HG03025 (cell line): Measurements from ENCODE around the gene INHBC.
A peak's percentile ranks its signal among the peaks of the same experiment; 100 is the strongest.
"Not testable (repeated sequence)": the region's sequence is repeated elsewhere in the genome, so short reads cannot be mapped to it uniquely, and the experiment has no call there.

ENCODE experiments used
- ATAC-seq: cut with Tn5 transposase; IDR thresholded peaks from one replicate; pipeline ENCODE4 v1.9.1; 2021; ENCODE audit warnings: mild to moderate bottlenecking, moderate library complexity; ENCODE audit not compliant: unreplicated experiment, low FRiP score

The INHBC gene

DNA sequence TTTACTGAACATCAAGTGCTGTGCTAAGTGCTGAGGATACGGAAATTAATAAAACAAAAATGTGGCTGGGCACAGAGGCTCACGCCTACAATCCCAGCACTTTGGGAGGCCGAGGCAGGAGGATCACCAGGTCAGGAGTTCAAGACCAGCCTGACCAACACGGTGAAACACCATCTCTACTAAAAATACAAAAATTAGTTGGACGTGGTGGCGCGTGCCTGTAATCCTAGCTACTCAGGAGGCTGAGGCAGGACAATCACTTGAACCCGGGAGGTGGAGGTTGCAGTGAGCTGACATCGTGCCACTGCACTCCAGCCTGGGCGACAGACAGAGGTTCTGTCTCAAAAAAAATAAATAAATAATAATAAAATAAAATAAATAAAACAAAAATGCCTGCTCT, 7.6 kb upstream of the INHBC start:
- not testable (repeated sequence) for ATAC-seq

DNA sequence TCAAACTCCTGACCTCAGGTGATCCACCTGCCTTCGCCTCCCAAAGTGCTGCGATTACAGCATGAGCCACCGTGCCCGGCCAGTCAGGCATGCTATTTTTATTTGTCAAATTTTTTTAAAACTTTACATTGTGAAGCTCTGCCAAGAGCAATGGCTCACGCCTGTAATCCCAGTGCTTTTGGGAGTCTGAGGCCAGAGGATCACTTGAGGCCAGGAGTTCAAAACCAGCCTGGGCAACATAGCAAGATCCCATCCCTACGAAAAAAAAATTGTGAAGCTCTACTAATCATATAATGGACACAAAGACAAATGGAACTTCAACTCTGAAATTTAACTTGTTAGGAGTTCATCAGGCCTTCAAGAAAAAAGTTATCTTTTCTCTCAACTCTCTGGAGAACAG, 5.6 kb upstream of the INHBC start:
- ATAC-seq = no peak

DNA sequence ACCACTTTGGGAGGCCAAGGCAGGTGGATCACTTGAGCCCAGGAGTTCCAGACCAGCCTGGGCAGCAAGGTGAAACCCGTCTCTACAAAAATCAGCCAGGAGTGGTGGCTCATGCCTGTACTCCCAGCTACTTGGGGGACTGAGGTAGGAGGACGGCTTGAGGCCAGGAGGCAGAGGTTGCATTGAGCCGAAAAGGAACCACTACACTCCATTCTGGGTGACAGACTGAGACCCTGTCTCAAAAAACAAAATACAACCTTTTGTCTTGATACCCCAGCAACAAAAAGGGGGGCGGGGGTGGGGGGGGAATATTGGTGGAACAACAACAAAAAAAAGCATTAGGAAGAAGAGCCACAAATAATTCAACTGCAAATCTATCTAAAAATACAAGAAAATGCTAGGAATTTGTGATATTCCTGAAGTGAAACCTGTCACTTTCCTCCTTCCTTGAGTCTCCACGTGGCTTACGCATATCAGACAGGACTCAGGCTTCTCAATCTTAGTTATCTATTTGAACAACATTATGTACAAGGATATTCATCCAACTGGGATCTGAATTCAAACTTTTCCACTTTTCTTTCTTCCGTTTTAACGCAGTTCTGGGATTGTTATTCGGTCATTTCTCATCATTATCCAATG, 5.0 kb upstream of the INHBC start:
- no peak for ATAC-seq

DNA sequence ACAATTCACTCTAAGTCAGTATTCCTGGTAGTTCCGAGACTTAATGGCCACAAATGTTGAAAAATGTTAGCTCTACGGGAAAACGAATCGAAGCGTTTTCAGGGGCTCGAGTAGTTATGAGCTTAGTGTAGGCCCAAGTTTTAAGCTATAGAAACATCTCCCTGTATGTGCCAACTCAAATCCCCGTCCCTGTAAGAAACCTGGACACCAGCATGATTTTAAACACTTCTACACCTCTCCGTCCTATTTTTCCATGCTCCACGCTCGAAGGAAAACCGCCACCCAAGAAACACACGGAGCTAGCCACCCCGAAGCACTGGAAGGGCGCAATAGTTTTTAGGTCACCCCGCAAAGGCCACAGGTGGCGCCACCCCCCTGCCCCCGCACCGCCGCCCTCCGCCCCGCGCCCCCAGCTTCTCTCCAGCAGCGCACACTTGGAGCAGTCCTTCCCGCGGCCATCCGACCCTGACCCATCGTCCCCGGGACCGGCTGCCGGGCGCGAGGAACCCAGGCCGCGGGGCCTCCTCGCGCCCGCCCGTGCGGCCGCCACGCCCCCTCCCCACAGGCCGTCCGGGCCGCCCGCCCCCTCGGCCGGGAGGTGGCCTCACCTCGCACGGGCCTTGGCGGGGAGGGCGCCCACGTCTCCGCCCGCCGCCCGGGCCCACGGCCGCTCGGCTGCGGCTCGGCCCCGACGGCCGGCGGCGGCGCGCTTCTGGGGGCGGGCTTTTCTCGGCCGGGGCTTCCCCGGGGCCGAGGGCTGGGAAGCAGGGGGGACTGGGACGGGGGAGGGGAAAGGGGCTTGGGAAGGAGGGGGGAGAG, 4.3 kb upstream of the INHBC start:
- ATAC-seq = peak; percentile 53

DNA sequence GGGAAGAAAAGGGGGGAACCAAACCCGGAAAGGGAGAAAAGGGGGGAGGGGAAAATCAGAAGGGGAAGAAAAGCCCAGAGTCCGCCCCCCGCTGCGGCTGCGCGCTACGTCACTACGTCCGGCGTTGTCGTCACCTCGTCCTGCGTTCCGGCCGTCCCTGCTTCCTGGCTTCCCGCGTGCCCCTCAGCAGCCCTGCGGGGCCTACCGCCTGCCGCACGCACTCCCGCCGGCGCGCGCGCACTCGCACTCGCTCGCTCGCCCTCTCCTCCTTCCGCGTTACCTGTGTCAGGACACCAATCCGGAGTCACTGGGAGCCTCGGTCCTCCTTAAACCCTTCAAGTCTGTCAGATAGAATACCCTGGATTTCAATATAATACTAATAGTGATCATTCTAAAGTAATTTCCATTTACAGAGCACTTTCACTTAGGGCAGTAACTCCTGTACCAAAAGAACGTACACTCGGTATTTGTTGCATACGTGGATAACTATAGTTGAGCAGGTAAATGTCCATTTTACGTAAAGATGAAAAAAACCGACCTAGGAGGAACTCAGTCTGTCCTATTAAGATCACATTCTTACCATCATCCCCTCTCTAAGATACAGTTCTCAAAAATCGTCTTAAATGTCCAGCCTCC, 3.5 kb upstream of the INHBC start, which contains the start of gene R3HDM2:
Gene R3HDM2, minus strand, starts transcription at position 113 of the 636 bp plus-strand sequence. CDS start 120,615 bp downstream, outside the sequence.
- ATAC-seq = peak; percentile 85

- no peak for ATAC-seq
These were observed 2.9 kb upstream of the INHBC start for GRCh38 chr12:57431654-57432188.

DNA sequence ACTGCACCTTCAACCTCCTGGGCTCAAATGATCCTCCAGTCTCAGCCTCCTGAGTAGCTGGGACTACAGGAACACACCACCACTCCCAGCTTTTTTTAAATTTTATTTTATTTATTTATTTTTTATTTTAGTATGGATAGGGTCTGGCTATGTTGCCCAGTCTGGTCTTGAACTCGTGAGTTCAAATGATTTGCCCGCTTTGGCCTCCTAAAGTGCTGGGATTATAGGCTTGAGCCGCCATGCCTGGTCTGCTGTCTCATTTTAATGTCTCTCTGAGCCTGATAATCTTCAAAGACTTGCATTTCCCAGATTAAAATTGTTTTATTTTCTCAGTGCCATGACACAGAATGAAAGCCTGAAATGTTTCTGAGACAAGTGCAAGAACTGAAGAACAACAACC, 1.2 kb upstream of the INHBC start:
- no peak for ATAC-seq

DNA sequence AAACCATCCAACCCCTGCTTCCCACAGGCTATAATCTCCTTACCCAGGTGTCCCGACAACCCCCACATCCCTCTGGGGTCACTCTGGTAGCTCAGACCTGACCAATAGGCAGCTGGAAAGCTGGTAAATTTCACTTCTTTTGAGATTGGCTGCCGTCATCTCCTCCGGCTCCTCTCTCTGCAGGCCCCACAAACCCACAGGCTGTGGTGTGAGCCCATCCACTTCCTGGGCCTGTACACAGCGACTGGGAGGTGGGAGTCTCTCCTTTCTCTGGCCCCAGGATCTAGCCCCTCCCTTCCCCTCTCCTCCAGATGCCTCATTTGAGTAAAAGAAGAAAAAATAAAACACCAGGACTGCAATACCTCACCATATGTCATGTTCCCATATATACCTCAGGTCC, 709 bp downstream of the INHBC start:
- ATAC-seq = no peak

- ATAC-seq = no peak
These were observed 3.8 kb downstream of the INHBC start for GRCh38 chr12:57438400-57438799.

DNA sequence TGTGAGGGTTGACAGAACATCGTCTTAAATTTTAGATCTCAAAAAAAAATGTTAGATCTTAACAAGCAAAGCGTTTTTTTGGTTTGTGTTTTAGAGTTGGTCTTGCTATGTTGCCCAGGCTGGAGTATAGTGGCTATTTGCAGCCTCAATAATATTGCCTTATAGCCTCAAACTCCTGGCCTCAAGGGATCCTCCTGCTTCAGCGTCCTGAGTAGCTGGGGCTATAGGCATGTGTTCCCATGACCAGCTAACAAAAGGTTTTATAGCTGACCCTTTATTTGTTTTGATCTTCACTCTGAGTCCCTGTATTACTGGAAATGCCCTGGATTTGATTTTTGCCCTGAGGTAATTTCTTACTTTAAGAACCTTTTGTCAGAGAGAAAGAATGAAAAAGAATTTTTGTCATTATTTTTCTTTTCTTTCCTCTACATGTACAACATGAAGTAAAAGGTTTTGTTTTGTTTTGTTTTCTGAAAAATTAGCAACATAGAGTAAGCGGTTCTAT, 5.2 kb downstream of the INHBC start:
- no peak for ATAC-seq

DNA sequence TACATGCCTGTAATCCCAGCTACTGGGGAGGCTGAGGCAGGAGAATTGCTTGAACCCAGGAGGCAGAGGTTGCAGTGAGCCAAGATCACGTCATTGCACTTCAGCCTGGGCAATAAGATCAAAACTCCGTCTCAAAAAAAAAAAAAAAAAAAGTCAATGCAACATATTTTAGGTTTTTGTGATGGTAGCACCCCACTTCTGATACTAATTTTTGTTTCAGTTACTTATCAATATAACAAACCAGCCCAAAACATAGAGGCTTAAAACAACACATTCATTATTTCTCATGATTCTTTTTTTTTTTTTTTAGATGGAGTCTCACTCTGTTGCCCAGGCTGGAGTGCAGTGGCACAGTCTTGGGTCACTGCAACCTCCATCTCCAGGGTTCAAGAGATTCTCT, 6.8 kb downstream of the INHBC start:
- not testable (repeated sequence) for ATAC-seq

DNA sequence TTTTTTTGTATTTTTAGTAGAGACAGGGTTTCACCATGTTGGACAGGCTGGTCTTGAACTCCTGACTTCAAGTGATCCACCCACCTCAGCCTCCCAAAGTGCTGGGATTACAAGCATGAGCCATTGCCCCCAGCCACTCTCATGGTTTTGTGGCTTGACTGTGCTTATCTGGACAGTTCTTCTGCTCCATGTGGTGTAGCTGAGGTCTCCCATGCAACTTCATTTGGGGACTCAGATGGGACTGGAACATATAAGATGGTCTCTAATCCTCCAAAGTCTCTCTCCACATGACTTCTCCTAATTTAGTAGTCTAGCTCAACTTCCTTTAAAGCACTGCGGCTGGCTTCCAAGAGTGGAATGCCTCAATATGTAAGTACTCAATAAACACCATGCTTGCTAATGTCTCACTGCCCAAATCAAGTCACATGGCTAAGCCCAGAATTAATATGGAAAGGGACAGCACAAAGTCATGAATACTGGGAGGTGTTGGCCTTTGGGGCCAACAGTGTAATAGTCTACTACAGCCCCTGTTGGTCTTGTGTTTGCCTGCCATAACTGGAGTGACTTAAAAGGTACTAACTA, 7.4 kb downstream of the INHBC start:
- ATAC-seq = no peak

DNA sequence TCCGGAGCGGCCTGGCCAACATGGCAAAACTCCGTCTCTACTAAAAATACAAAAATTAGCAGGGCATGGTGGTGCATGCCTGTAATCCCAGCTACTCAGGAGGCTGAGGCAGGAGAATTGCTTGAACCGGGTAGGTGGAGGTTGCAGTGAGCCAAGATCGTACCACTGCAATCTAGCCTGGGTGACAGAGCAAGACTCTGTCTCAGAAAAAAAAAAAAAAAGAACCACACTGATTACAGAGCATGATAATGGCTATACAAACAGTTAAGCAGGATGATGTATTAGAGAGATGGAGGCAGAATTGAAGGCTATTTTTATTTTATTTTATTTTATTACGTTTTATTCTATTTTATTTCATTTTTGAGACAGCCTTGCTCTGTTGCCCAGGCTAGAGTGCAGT, 9.8 kb downstream of the INHBC start:
- not testable (repeated sequence) for ATAC-seq

DNA sequence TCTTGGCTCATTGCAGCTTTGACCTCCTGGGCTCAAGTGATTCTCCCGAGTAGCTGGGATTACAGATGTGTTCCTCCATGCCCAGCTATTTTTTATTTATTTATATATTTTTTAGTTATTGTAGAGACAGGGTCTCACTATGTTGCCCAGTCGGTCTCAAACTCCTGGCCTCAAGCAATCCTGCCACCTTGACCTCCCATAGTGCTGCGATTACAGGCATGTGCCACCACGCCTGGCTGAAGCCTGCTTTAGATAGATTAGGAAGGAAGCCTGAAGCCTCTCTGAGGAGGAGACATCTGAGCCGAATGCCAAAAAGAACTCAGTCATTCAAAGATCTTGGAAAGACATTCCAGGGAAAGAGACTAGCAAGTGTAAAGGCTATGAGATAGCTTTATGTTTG, 10.2 kb downstream of the INHBC start:
- no peak for ATAC-seq

DNA sequence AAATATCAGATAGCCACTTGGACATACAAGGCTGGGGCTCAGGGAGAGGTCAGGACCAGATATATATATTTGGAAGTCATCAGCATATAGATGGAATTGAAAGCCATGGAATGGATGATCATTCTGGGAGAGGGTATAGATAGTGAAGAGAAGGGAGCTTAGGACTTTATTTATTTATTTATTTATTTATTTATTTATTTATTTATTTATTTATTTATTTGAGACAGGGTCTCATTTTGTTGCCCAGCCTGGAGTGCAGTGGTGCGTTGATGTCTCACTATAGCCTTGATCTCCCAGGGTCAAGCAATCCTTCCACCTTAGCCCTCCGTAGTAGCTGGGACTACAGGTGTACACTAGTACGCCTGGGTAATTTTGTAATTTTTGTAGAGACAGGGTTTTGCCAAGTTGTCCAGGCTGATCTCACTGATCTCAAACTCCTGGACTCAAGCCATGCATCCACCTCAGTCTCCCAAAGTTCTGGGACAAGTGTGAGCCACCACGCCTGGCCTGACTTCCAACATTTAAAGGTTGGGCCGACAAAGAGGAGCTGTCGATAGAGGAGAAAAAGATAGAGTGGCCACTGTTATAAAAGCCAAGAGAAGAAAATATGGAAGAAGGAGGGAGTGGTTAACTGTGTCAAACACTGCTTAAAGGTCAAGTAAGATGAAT, 11.8 kb downstream of the INHBC start:
- no peak for ATAC-seq

DNA sequence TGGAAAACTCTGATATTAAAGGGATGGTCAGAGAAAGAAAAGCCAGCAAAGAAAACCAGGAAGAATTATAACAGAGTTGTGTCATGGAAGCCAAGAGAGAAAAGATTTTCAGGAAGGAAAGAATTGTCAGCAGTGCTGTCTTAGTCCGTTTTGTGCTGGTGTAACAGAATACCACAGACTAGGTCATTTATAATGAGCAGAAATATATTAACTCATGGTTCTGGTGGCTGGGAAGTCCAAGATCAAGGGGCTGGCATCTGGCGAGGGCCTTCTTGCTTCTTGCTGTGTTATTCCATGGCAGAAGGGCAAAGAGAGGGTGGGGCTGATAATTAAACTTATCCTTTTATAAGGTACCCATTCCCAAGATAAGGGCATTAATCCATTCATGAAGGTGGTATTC, 14.1 kb downstream of the INHBC start:
- ATAC-seq = no peak

GRCh38 chr12:57449375-57449774, 14.8 kb downstream of the INHBC start:
- no peak for ATAC-seq

DNA sequence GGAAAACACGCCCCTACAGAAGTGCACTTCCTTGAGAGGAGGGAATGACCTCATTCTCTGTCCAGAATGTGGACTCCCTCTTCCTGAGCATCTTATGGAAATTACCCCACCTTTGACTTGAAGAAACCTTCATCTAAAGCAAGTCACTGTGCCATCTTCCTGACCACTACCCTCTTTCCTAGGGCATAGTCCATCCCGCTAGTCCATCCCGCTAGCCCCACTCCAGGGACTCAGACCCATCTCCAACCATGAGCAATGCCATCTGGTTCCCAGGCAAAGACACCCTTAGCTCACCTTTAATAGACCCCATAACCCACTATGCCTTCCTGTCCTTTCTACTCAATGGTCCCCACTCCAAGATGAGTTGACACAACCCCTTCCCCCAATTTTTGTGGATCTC, 15.5 kb downstream of the INHBC start:
- no peak for ATAC-seq

GRCh38 chr12:57451233-57451778, 16.7 kb downstream of the INHBC start:
- no peak for ATAC-seq
